IMR-90 (cell line): Measurements from ENCODE around the gene IL18R1. TPM values are rescaled to one million over a fixed set of nuclear protein-coding genes. Genes with fewer than 3 reads are reported as not detected.

ENCODE experiments used
- ATAC-seq: fragments of 200-7000 bp; cut with Tn5 transposase; 2 replicates; pipeline ENCODE4 v1.9.1; 2020; ENCODE audit warnings: low read depth, mild to moderate bottlenecking, moderate library complexity
- BruUV-seq: library from RNA; stranded (reverse); fragments of 400-500 nt; replicated peaks from 2 replicates; lab custom pipeline; 2021; lab: Mats Ljungman, UMichigan
- CTCF ChIA-PET: fragments of 300-600 bp; formaldehyde crosslinking; extraction: SDS; loops from one replicate; lab custom pipeline; 2021; ENCODE audit warnings: antibody characterized with exemption; lab: Yijun Ruan, JAX
- POLR2A ChIA-PET: fragments of 300-600 bp; sonication (Branson Sonifier 250); formaldehyde crosslinking; loops from one replicate; lab custom pipeline; 2022; ENCODE audit warnings: antibody characterized with exemption; ENCODE audit not compliant: unreplicated experiment; lab: Charles Lee
- DNase-seq: peaks from one replicate; pipeline ENCODE4 v3.0.0; 2013
- H2AFZ ChIP-seq: replicated peaks from 2 replicates; pipeline ENCODE3; 2013; ENCODE audit warnings: low read length, mild to moderate bottlenecking; ENCODE audit not compliant: poor library complexity
- H2AK5ac ChIP-seq: 2 replicates; pipeline ENCODE4 v1.6.1; 2013; ENCODE audit warnings: low read depth, low read length, inconsistent platforms
- H2AK9ac ChIP-seq: replicated peaks from 2 replicates; pipeline ENCODE3; 2013; ENCODE audit warnings: mild to moderate bottlenecking, low read depth, low read length, moderate library complexity; ENCODE audit not compliant: poor library complexity
- H2BK120ac ChIP-seq: 2 replicates; pipeline ENCODE4 v1.6.1; 2013; ENCODE audit warnings: low read depth, low read length, inconsistent platforms
- H2BK15ac ChIP-seq: 3 replicates; pipeline ENCODE4 v1.6.1; 2013; ENCODE audit warnings: low read depth, low read length, inconsistent platforms
- H2BK20ac ChIP-seq: 2 replicates; pipeline ENCODE4 v1.6.1; 2013; ENCODE audit warnings: low read depth, mild to moderate bottlenecking, inconsistent platforms, low read length, moderate library complexity
- H2BK5ac ChIP-seq: 2 replicates; pipeline ENCODE4 v1.6.1; 2013; ENCODE audit warnings: mild to moderate bottlenecking, low read depth, low read length, inconsistent platforms; ENCODE audit not compliant: poor library complexity, severe bottlenecking
- H3K14ac ChIP-seq: replicated peaks from 2 replicates; pipeline ENCODE4 v1.6.1; 2013; ENCODE audit warnings: low read depth, low read length, inconsistent platforms
- H3K18ac ChIP-seq: 2 replicates; pipeline ENCODE4 v1.6.1; 2013; ENCODE audit warnings: low read depth, low read length, control low read depth
- H3K23ac ChIP-seq: 2 replicates; pipeline ENCODE4 v1.6.1; 2013; ENCODE audit warnings: low read depth, low read length, inconsistent platforms
- H3K27ac ChIP-seq: 2 replicates; pipeline ENCODE4 v1.5.1; 2013; ENCODE audit warnings: mild to moderate bottlenecking, control low read depth, low read length; ENCODE audit not compliant: insufficient read depth
- H3K27me3 ChIP-seq: 2 replicates; pipeline ENCODE4 v1.6.1; 2013; ENCODE audit warnings: low read length; ENCODE audit not compliant: control insufficient read depth, insufficient read depth
- H3K36me3 ChIP-seq: 2 replicates; pipeline ENCODE4 v1.6.1; 2013; ENCODE audit warnings: low read length, mixed read lengths; ENCODE audit not compliant: control insufficient read depth, insufficient read depth
- H3K4ac ChIP-seq: 2 replicates; pipeline ENCODE4 v1.6.1; 2013; ENCODE audit warnings: low read depth, low read length, inconsistent platforms
- H3K4me1 ChIP-seq: 2 replicates; pipeline ENCODE4 v1.6.1; 2013; ENCODE audit warnings: low read length, mixed read lengths; ENCODE audit not compliant: control insufficient read depth, insufficient read depth
- H3K4me2 ChIP-seq: 2 replicates; pipeline ENCODE4 v1.6.1; 2013; ENCODE audit warnings: low read depth, mild to moderate bottlenecking, control low read depth, low read length, moderate library complexity
- H3K4me3 ChIP-seq: 2 replicates; pipeline ENCODE4 v1.5.1; 2013; ENCODE audit warnings: low read depth, mild to moderate bottlenecking, control low read depth, low read length, moderate library complexity; ENCODE audit not compliant: insufficient read depth
- H3K56ac ChIP-seq: 2 replicates; pipeline ENCODE4 v1.6.1; 2013; ENCODE audit warnings: low read length, inconsistent platforms; ENCODE audit not compliant: insufficient read depth; ENCODE audit errors: extremely low read depth
- H3K79me1 ChIP-seq, 2 experiments: 2 replicates each; pipeline ENCODE4 v1.6.1; 2013; ENCODE audit warnings: low read length in 2 of 2, inconsistent platforms in 1 of 2, low read depth in 1 of 2
- H3K9ac ChIP-seq: 2 replicates; pipeline ENCODE4 v1.6.1; 2013; ENCODE audit warnings: low read depth, low read length, control low read depth
- H3K9me1 ChIP-seq: 2 replicates; pipeline ENCODE4 v1.6.1; 2013; ENCODE audit warnings: low read length, inconsistent platforms; ENCODE audit not compliant: insufficient read depth
- H3K9me3 ChIP-seq: 2 replicates; pipeline ENCODE4 v1.6.1; 2013; ENCODE audit warnings: low read length; ENCODE audit not compliant: control insufficient read depth, insufficient read depth
- H4K20me1 ChIP-seq: 2 replicates; pipeline ENCODE4 v1.6.1; 2013; ENCODE audit warnings: low read length, inconsistent platforms; ENCODE audit not compliant: insufficient read depth
- H4K5ac ChIP-seq: 2 replicates; pipeline ENCODE4 v1.6.1; 2013; ENCODE audit warnings: mild to moderate bottlenecking, low read depth, low read length, control low read depth
- H4K8ac ChIP-seq, 2 experiments: 2 replicates each; pipeline ENCODE4 v1.6.1; 2013; ENCODE audit warnings: low read depth in 2 of 2, low read length in 2 of 2, control low read depth in 1 of 2, inconsistent platforms in 1 of 2
- H4K91ac ChIP-seq: 2 replicates; pipeline ENCODE4 v1.6.1; 2013; ENCODE audit warnings: low read depth, low read length, inconsistent platforms; ENCODE audit not compliant: insufficient read depth
- BHLHE40 ChIP-seq: fragments of 150-350 bp; IDR thresholded peaks from 2 replicates; pipeline ENCODE4 v1.6.1; 2016; ENCODE audit warnings: mild to moderate bottlenecking, low read depth, low read length
- CEBPB ChIP-seq: IDR thresholded peaks from 2 replicates; pipeline ENCODE4 v1.6.1; 2012; ENCODE audit warnings: low read depth, low read length, improper control_type of control experiment
- CHD1 ChIP-seq: IDR thresholded peaks from 2 replicates; pipeline ENCODE4 v1.6.1; 2012; ENCODE audit warnings: low read depth, low read length, improper control_type of control experiment
- ELK1 ChIP-seq: fragments of 150-350 bp; IDR thresholded peaks from 2 replicates; pipeline ENCODE4 v1.6.1; 2016; ENCODE audit warnings: low read depth, mild to moderate bottlenecking, low read length, moderate library complexity, borderline replicate concordance
- MAFK ChIP-seq: IDR thresholded peaks from 2 replicates; pipeline ENCODE4 v1.6.1; 2012; ENCODE audit warnings: low read depth, low read length, improper control_type of control experiment
- MXI1 ChIP-seq: IDR thresholded peaks from 2 replicates; pipeline ENCODE4 v1.6.1; 2012; ENCODE audit warnings: low read depth, mild to moderate bottlenecking, low read length, moderate library complexity, borderline replicate concordance
- NFE2L2 ChIP-seq: fragments of 150-350 bp; IDR thresholded peaks from 2 replicates; pipeline ENCODE4 v1.6.1; 2016; ENCODE audit warnings: low read depth, mild to moderate bottlenecking, low read length
- POLR2A ChIP-seq: IDR thresholded peaks from 2 replicates; pipeline ENCODE4 v1.6.1; 2012; ENCODE audit warnings: mild to moderate bottlenecking, low read depth, low read length
- RAD21 ChIP-seq: IDR thresholded peaks from 2 replicates; pipeline ENCODE4 v1.6.1; 2012; ENCODE audit warnings: low read length, improper control_type of control experiment
- RCOR1 ChIP-seq: IDR thresholded peaks from 2 replicates; pipeline ENCODE4 v1.6.1; 2012; ENCODE audit warnings: mild to moderate bottlenecking, low read length, improper control_type of control experiment; ENCODE audit not compliant: insufficient replicate concordance
- RFX5 ChIP-seq: IDR thresholded peaks from 2 replicates; pipeline ENCODE4 v1.8.0; 2012; ENCODE audit warnings: low read depth, mild to moderate bottlenecking, low read length, moderate library complexity
- SMC3 ChIP-seq: fragments of 150-350 bp; IDR thresholded peaks from 2 replicates; pipeline ENCODE4 v1.6.1; 2016; ENCODE audit warnings: low read depth, mild to moderate bottlenecking, antibody characterized with exemption, low read length, moderate library complexity
- USF2 ChIP-seq: fragments of 150-350 bp; IDR thresholded peaks from 2 replicates; pipeline ENCODE4 v1.6.1; 2017; ENCODE audit warnings: mild to moderate bottlenecking, antibody characterized with exemption, low read length, low read depth
- WGBS, 2 experiments: methylation state at CpG; one replicate each; pipeline versions ENCODE4 v1.1.5 to v1.1.7; 2013; ENCODE audit warnings: missing lambda C conversion rate in 2 of 2; ENCODE audit not compliant: insufficient read length in 1 of 2; ENCODE audit errors: extremely low coverage in 2 of 2; 5-methylcytosine and 5-hydroxymethylcytosine counted together
- dilution Hi-C: fragments of 300-500 bp; cut with HindIII; formaldehyde crosslinking; loops from one replicate; pipeline ENCODE4 v1.14.3; 2018; ENCODE audit warnings: low sequenced_read_pairs; ENCODE audit not compliant: unreplicated experiment
- in situ Hi-C: fragments of 300-500 bp; cut with MboI; formaldehyde crosslinking; loops from 3 replicates; pipeline ENCODE4 v1.14.3; 2019; ENCODE audit warnings: low sequenced_read_pairs, inconsistent platforms, mixed read lengths
- intact Hi-C: fragments of 100-400 bp; cut with micrococcal nuclease; formaldehyde crosslinking; loops from 2 replicates; pipeline ENCODE4 v1.10.0; 2022
- polyA plus RNA-seq, 3 experiments: library from polyadenylated mRNA; depleted of rRNA; stranded (reverse); fragments of >200 nt; gene quantifications; 2 replicates each; pipeline ENCODE4 v1.2.3, GENCODE V29; 2012; ENCODE audit warnings: low replicate concordance in 1 of 3
- total RNA-seq: library from RNA; depleted of rRNA; stranded (reverse); fragments of >200 nt; gene quantifications from 2 replicates; pipeline ENCODE4 v1.2.3, GENCODE V29; 2012

The IL18R1 gene
- total and polyA plus RNA-seq, 2 of the 4 experiments (the other 2 are of a cell fraction): 0.18 to 0.24 TPM

- Histone ChIP-seq H3K36me3 (no peaks in the 10 kb centered on the region), H4K8ac (no peak overlapping the region), H2AFZ (no peak overlapping the region), H3K27ac (no peak overlapping the region), H4K5ac (no peak overlapping the region), H3K23ac (no peak overlapping the region), H2AK9ac (no peak overlapping the region), H3K9ac (no peak overlapping the region), H4K91ac (no peak overlapping the region), H2BK5ac (no peak overlapping the region), H2BK15ac (no peak overlapping the region), H4K20me1 (no peaks in the 10 kb centered on the region), H2BK120ac (no peak overlapping the region), H3K79me1 (no peaks in the 10 kb centered on the region), H3K56ac (no peak overlapping the region), H3K4me1 (no peaks in the 10 kb centered on the region), H2AK5ac (no peak overlapping the region), H3K9me3 (no peaks in the 10 kb centered on the region), H2BK20ac (no peak overlapping the region), H3K4me2 (no peak overlapping the region), H3K4me3 (no peak overlapping the region), H3K14ac (no peak overlapping the region), H3K9me1 (no peaks in the 10 kb centered on the region), H3K27me3 (peaks cover 6% of the 10 kb centered on the region), H3K18ac (no peak overlapping the region), H3K4ac (no peak overlapping the region)
- TF ChIP-seq NFE2L2 (no peak), MXI1 (no peak), MAFK (no peak), POLR2A (no peak), CEBPB (no peak), ELK1 (no peak), SMC3 (no peak), RAD21 (no peak), BHLHE40 (no peak), RFX5 (no peak), USF2 (no peak), CHD1 (no peak), RCOR1 (no peak)
- ATAC-seq: no peak
- WGBS, 2 experiments: no CpG with 5 or more reads among the region's 2 CpGs
- ChIA-PET POLR2A (no interaction called here), CTCF (no interaction called here)
- dilution Hi-C loops (no loop called here), intact Hi-C loops (no loop called here), in situ Hi-C loops (no loop called here)
- no peak for DNase-seq
- BruUV-seq: no TSS peak
These were observed 76.8 kb downstream of the IL18R1 start for GRCh38 chr2:102432386-102432785.
